ENCODE measurements around the gene PGM2L1.

Gene PGM2L1

GRCh38 chr11:74311352-74311926 lies 86.8 kb downstream of the PGM2L1 start, which contains the start of gene P4HA3:
TSS of gene P4HA3 (minus strand) at chr11:74311640. CDS start at chr11:74311611, 29 bp downstream.
- H3K4me2 ChIP-seq = no peak within 1 kb of the TSS
- no peaks in the 10 kb centered on the region for H3K27me3 ChIP-seq
- no peak within 1 kb of the TSS for H3K9ac ChIP-seq
- no peak for TF ChIP-seq Cebpa-rat (IDR thresholded peaks at IDR 0.05)
- H4K20me1 ChIP-seq = no peaks in the 10 kb centered on the region
- no peaks in the 10 kb centered on the region for H3K36me3 ChIP-seq
- H3K27ac ChIP-seq = no peak within 1 kb of the TSS
- no peak within 1 kb of the TSS for H3K4me3 ChIP-seq
- no peaks in the 10 kb centered on the region for H3K4me1 ChIP-seq
- peaks cover 9% of the 10 kb centered on the region for H3K9me3 ChIP-seq

GRCh38 chr11:74310857-74311256 lies 87.4 kb downstream of the PGM2L1 start:
- H3K27me3 ChIP-seq = no peaks in the 10 kb centered on the region
- H3K9me3 ChIP-seq = peaks cover 8% of the 10 kb centered on the region; the same call in 1 of the 2 replicates
- no peak overlapping the region for H3K9ac ChIP-seq
- H3K4me1 ChIP-seq = no peaks in the 10 kb centered on the region
- H3K36me3 ChIP-seq = no peaks in the 10 kb centered on the region
- H4K20me1 ChIP-seq = no peaks in the 10 kb centered on the region
- no peak overlapping the region for H3K4me2 ChIP-seq
- no peak overlapping the region for H3K27ac ChIP-seq
- TF ChIP-seq Cebpa-rat (IDR thresholded peaks at IDR 0.05) = no peak
- no peak overlapping the region for H3K4me3 ChIP-seq

- no peak overlapping the region for H3K4me3 ChIP-seq
- H3K36me3 ChIP-seq = no peaks in the 10 kb centered on the region
- no peak overlapping the region for H3K9ac ChIP-seq
- peaks cover 8% of the 10 kb centered on the region; the same call in 1 of the 2 replicates for H3K9me3 ChIP-seq
- H3K27ac ChIP-seq = no peak overlapping the region
- no peaks in the 10 kb centered on the region for H3K27me3 ChIP-seq
- H3K4me1 ChIP-seq = no peaks in the 10 kb centered on the region
- no peaks in the 10 kb centered on the region for H4K20me1 ChIP-seq
- H3K4me2 ChIP-seq = no peak overlapping the region
- no peak for TF ChIP-seq Cebpa-rat (IDR thresholded peaks at IDR 0.05)
Observed at GRCh38 chr11:74307434-74307833, 90.8 kb downstream of the PGM2L1 start.

GRCh38 chr11:74306435-74307175 lies 91.6 kb downstream of the PGM2L1 start:
- Histone ChIP-seq H3K4me2 (no peak overlapping the region), H3K27ac (no peak overlapping the region), H3K4me1 (no peaks in the 10 kb centered on the region), H3K36me3 (no peaks in the 10 kb centered on the region), H3K9ac (no peak overlapping the region), H3K9me3 (peaks cover 8% of the 10 kb centered on the region; the same call in 1 of the 2 replicates), H3K4me3 (no peak overlapping the region), H3K27me3 (no peaks in the 10 kb centered on the region), H4K20me1 (no peaks in the 10 kb centered on the region)
- TF ChIP-seq Cebpa-rat (IDR thresholded peaks at IDR 0.05) = no peak

GRCh38 chr11:74299015-74299414 lies 99.2 kb downstream of the PGM2L1 start:
- no peak overlapping the region for H3K27ac ChIP-seq
- no peaks in the 10 kb centered on the region for H4K20me1 ChIP-seq
- TF ChIP-seq Cebpa-rat (IDR thresholded peaks at IDR 0.05) = no peak
- no peaks in the 10 kb centered on the region for H3K36me3 ChIP-seq
- H3K4me1 ChIP-seq = no peaks in the 10 kb centered on the region
- no peak overlapping the region for H3K9ac ChIP-seq
- H3K4me3 ChIP-seq = no peak overlapping the region
- H3K4me2 ChIP-seq = no peak overlapping the region
- H3K9me3 ChIP-seq = no peaks in the 10 kb centered on the region
- no peaks in the 10 kb centered on the region for H3K27me3 ChIP-seq

- H3K4me3 ChIP-seq = no peak overlapping the region
- H3K27me3 ChIP-seq = no peaks in the 10 kb centered on the region
- no peak for TF ChIP-seq Cebpa-rat (IDR thresholded peaks at IDR 0.05)
- no peaks in the 10 kb centered on the region for H3K4me1 ChIP-seq
- no peaks in the 10 kb centered on the region for H4K20me1 ChIP-seq
- no peak overlapping the region for H3K27ac ChIP-seq
- no peaks in the 10 kb centered on the region for H3K36me3 ChIP-seq
- H3K9me3 ChIP-seq = no peaks in the 10 kb centered on the region
- H3K9ac ChIP-seq = no peak overlapping the region
- H3K4me2 ChIP-seq = no peak overlapping the region
Observed at GRCh38 chr11:74297484-74297883, 100.7 kb downstream of the PGM2L1 start.

- no peak overlapping the region for H3K27ac ChIP-seq
- H4K20me1 ChIP-seq = no peaks in the 10 kb centered on the region
- H3K4me2 ChIP-seq = no peak overlapping the region
- no peaks in the 10 kb centered on the region for H3K27me3 ChIP-seq
- no peak overlapping the region for H3K4me3 ChIP-seq
- no peak for TF ChIP-seq Cebpa-rat (IDR thresholded peaks at IDR 0.05)
- H3K36me3 ChIP-seq = no peaks in the 10 kb centered on the region
- H3K9me3 ChIP-seq = no peaks in the 10 kb centered on the region
- H3K9ac ChIP-seq = no peak overlapping the region
- H3K4me1 ChIP-seq = no peaks in the 10 kb centered on the region
Observed at GRCh38 chr11:74288911-74289310, 109.3 kb downstream of the PGM2L1 start.

GRCh38 chr11:74288161-74288560 lies 110.1 kb downstream of the PGM2L1 start:
- no peaks in the 10 kb centered on the region for H3K9me3 ChIP-seq

GRCh38 chr11:74284466-74284865 lies 113.8 kb downstream of the PGM2L1 start:
- Histone ChIP-seq H3K27me3 (no peaks in the 10 kb centered on the region), H4K20me1 (no peaks in the 10 kb centered on the region), H3K4me2 (no peak overlapping the region), H3K9me3 (peaks cover 4% of the 10 kb centered on the region; the same call in 1 of the 2 replicates), H3K4me1 (no peaks in the 10 kb centered on the region), H3K4me3 (no peak overlapping the region), H3K27ac (no peak overlapping the region), H3K9ac (no peak overlapping the region), H3K36me3 (no peaks in the 10 kb centered on the region)
- no peak for TF ChIP-seq Cebpa-rat (IDR thresholded peaks at IDR 0.05)

More at GRCh38 chr11:74288161-74288560, 110.1 kb downstream of the PGM2L1 start:
- Histone ChIP-seq H3K27me3 (no peaks in the 10 kb centered on the region), H3K4me3 (no peak overlapping the region), H3K4me1 (no peaks in the 10 kb centered on the region), H3K9ac (no peak overlapping the region), H4K20me1 (no peaks in the 10 kb centered on the region), H3K27ac (no peak overlapping the region), H3K4me2 (no peak overlapping the region), H3K36me3 (no peaks in the 10 kb centered on the region)
- no peak for TF ChIP-seq Cebpa-rat (IDR thresholded peaks at IDR 0.05)

- Histone ChIP-seq H3K4me3 (no peak overlapping the region), H3K4me1 (no peaks in the 10 kb centered on the region)
- no peak for TF ChIP-seq Cebpa-rat (IDR thresholded peaks at IDR 0.05)
Observed at GRCh38 chr11:74283580-74284180, 114.6 kb downstream of the PGM2L1 start.

More at GRCh38 chr11:74283580-74284180, 114.6 kb downstream of the PGM2L1 start:
- H3K27ac ChIP-seq = no peak overlapping the region
- no peaks in the 10 kb centered on the region for H4K20me1 ChIP-seq
- no peaks in the 10 kb centered on the region for H3K36me3 ChIP-seq
- H3K4me2 ChIP-seq = no peak overlapping the region
- peaks cover 4% of the 10 kb centered on the region; the same call in 1 of the 2 replicates for H3K9me3 ChIP-seq
- H3K9ac ChIP-seq = no peak overlapping the region
- no peaks in the 10 kb centered on the region for H3K27me3 ChIP-seq
